ENCODE results near the gene TMEM174.

DNA sequence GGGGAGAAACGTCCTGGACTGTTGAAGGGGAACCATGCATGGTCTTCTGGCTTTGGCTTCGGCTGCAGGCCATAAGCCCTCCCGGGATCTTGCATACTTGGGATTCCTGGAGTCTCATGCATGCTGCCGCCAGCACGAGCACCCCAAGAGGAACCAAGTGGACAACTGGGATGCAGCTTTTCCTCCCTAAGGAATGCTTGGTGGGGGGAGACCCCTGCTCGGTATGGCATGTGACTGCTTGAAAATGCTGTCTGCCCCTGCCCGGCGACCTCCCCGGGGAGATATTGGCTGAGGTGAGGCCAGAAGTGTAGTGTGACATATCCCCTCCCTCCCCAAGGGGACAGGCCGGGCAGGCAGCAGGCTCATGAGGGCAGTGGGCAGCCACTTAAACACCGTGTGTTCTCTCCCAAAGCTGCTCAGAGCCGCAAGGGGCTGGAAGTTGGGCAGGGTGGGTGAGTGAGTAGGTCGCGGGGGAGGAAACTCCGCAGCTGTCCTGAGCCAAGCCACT, 36.9 kb upstream of the TMEM174 start:
- TF ChIP-seq CTCF (IDR thresholded peaks at IDR 0.05): no peak
- no peak for TF ChIP-seq POLR2A (IDR thresholded peaks at IDR 0.05)

All from breast epithelium (tissue), 3 donors.